Measurements from ENCODE around the gene TPST2. TPM values are rescaled to one million over a fixed set of nuclear protein-coding genes. Genes with fewer than 3 reads are reported as not detected.

The TPST2 gene
- total and polyA plus RNA-seq, 9 of the 15 experiments (the other 6 are each of a cell fraction or from before 2014, with no cell fraction given): 14.2 to 123 (median 60.1) TPM

DNA sequence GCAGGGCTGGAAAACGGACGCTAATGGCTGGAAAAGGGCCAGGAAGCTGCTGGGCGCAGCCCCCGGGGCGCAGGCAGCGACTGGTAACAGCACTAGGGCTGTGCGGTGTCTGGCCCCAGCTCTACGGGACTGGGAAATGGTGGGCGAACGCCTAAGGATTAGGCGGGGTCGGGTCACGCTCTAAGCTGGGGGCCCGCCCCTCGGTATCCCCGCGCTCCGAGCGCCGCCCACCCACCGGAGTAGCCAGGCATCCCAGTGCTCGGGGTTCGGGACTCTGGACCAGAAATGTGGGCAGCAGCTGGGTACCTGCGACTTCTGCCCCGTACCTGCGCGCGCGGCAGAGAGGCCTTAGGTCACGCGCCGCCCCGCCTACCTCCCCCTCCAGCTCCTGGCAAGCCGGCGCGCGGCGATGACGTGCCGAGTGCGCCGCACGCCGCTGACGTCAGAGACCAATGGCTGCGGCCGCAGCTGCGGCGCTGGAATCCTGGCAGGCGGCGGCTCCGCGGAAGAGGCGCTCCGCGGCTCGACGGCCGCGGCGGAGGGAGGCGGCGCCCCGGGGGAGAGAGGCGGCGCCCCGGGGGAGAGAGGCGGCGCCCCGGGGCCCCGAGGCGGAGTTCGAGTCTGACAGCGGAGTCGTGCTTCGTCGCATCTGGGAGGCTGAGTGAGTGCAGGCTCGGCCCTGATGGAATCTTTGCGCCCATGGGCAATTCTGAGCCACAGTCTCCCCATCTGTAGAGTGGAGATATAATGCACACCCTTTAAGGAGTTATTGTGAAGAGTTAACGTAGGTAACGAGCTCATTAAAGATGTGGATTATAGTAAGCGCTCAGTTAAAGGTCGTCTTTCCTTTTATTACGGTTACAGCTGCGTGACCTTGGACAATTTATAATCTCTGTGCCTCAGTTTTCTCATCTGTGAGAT is 106.2 kb downstream of the TPST2 start, which contains the start of the genes HPS4 and SRRD (continued):
- TF ChIP-seq, protein P1, sequence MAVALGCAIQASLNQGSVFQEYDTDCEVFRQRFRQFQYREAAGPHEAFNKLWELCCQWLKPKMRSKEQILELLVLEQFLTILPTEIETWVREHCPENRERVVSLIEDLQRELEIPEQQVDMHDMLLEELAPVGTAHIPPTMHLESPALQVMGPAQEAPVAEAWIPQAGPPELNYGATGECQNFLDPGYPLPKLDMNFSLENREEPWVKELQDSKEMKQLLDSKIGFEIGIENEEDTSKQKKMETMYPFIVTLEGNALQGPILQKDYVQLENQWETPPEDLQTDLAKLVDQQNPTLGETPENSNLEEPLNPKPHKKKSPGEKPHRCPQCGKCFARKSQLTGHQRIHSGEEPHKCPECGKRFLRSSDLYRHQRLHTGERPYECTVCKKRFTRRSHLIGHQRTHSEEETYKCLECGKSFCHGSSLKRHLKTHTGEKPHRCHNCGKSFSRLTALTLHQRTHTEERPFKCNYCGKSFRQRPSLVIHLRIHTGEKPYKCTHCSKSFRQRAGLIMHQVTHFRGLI (CRISPR knock-in tag; IDR thresholded peaks at IDR 0.05): no peak
- no peak for TF ChIP-seq TEAD2 (tag; IDR thresholded peaks at IDR 0.05)
- no peak for TF ChIP-seq NCOA2 (IDR thresholded peaks at IDR 0.05; ENCODE audit: partially characterized antibody in 2 of 2)
- TF ChIP-seq, protein P2, sequence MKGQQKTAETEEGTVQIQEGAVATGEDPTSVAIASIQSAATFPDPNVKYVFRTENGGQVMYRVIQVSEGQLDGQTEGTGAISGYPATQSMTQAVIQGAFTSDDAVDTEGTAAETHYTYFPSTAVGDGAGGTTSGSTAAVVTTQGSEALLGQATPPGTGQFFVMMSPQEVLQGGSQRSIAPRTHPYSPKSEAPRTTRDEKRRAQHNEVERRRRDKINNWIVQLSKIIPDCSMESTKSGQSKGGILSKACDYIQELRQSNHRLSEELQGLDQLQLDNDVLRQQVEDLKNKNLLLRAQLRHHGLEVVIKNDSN (CRISPR knock-in tag; IDR thresholded peaks at IDR 0.05): peak; percentile 88
- no peak for TF ChIP-seq ZBTB17 (CRISPR knock-in tag; IDR thresholded peaks at IDR 0.05)
- TF ChIP-seq SAFB (IDR thresholded peaks at IDR 0.05; ENCODE audit: borderline replicate concordance, low read depth, low read length): no peak
- TF ChIP-seq CREB1 (IDR thresholded peaks at IDR 0.05): peak; percentile 98
- peak; percentile 99 for TF ChIP-seq CREB1 (CRISPR knock-in tag; IDR thresholded peaks at IDR 0.05)
- TF ChIP-seq PHF8 (IDR thresholded peaks at IDR 0.05; ENCODE audit: borderline replicate concordance, low read length): peak; percentile 67; the same call in 1 of the 2 replicates
- no peak for TF ChIP-seq ZNF76 (CRISPR knock-in tag; IDR thresholded peaks at IDR 0.05; ENCODE audit: borderline replicate concordance)
- TF ChIP-seq ZBTB1 (CRISPR knock-in tag; IDR thresholded peaks at IDR 0.05; ENCODE audit: borderline replicate concordance, low read depth): no peak
- TF ChIP-seq CC2D1A (IDR thresholded peaks at IDR 0.05): 0 out of 2 replicates have a peak, but pooled peaks have one; percentile 42
- peak; percentile 63 for TF ChIP-seq PHF20 (IDR thresholded peaks at IDR 0.05; ENCODE audit: partially characterized antibody)
- TF ChIP-seq ATF7 (IDR thresholded peaks at IDR 0.05): peak; percentile 91
- TF ChIP-seq ZNF347 (CRISPR knock-in tag; IDR thresholded peaks at IDR 0.05; ENCODE audit: low read depth): no peak
- TF ChIP-seq, protein P3, sequence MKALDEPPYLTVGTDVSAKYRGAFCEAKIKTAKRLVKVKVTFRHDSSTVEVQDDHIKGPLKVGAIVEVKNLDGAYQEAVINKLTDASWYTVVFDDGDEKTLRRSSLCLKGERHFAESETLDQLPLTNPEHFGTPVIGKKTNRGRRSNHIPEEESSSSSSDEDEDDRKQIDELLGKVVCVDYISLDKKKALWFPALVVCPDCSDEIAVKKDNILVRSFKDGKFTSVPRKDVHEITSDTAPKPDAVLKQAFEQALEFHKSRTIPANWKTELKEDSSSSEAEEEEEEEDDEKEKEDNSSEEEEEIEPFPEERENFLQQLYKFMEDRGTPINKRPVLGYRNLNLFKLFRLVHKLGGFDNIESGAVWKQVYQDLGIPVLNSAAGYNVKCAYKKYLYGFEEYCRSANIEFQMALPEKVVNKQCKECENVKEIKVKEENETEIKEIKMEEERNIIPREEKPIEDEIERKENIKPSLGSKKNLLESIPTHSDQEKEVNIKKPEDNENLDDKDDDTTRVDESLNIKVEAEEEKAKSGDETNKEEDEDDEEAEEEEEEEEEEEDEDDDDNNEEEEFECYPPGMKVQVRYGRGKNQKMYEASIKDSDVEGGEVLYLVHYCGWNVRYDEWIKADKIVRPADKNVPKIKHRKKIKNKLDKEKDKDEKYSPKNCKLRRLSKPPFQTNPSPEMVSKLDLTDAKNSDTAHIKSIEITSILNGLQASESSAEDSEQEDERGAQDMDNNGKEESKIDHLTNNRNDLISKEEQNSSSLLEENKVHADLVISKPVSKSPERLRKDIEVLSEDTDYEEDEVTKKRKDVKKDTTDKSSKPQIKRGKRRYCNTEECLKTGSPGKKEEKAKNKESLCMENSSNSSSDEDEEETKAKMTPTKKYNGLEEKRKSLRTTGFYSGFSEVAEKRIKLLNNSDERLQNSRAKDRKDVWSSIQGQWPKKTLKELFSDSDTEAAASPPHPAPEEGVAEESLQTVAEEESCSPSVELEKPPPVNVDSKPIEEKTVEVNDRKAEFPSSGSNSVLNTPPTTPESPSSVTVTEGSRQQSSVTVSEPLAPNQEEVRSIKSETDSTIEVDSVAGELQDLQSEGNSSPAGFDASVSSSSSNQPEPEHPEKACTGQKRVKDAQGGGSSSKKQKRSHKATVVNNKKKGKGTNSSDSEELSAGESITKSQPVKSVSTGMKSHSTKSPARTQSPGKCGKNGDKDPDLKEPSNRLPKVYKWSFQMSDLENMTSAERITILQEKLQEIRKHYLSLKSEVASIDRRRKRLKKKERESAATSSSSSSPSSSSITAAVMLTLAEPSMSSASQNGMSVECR (CRISPR knock-in tag; IDR thresholded peaks at IDR 0.05): peak; percentile 85; the same call in 1 of the 2 replicates
